ENCODE measurements around the gene ANKAR.

DNA sequence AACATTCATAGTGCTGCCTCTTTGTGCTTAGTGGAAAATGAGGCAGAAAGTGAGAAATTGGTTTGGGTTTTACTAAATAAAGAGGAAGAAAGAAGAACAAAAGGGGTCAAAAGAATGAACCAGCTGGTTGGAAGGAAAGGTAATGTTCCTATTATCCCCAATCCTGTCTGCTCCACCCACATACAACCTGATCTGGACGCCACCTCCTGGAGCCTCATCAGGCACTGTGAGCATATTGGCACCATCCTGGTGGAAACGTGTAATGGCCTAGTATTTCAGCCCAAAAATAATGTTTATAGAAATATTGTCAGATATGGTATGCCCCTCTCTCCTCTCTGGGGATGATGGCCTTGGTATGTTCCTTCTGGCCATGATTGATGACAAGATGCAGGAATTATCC lies 48.8 kb upstream of the ANKAR start:
- TF ChIP-seq CTCF (IDR thresholded peaks at IDR 0.05; ENCODE audit: low read length) (no peak), EZH2 (IDR thresholded peaks at IDR 0.05; ENCODE audit: borderline replicate concordance, low read length) (no peak)
